Upper lobe of left lung (tissue), 6 donors: ENCODE data around the gene TIMM44. TPM values are rescaled to one million over a fixed set of nuclear protein-coding genes. Genes with fewer than 3 reads are reported as not detected.

ENCODE experiments used
- ATAC-seq, 2 donors: fragments of 200-7000 bp; cut with Tn5 transposase; one replicate each; pipeline ENCODE4 v1.9.1; 2022; ENCODE audit warnings: mild to moderate bottlenecking in 2 of 2, moderate library complexity in 2 of 2; ENCODE audit not compliant: low FRiP score in 2 of 2
- DNase-seq, 2 donors: peaks; one replicate each; pipeline ENCODE4 v3.0.0-alpha.2; 2019 to 2020
- H3K27ac ChIP-seq, 4 donors: fragments of 200-600 bp; sonication (generic); one replicate each; pipeline ENCODE4 v1.5.1; 2016 to 2019
- H3K27me3 ChIP-seq, 4 donors: fragments of 200-600 bp; sonication (generic); one replicate each; pipeline ENCODE4 v1.5.1; 2017 to 2019
- H3K36me3 ChIP-seq, 4 donors: fragments of 200-600 bp; sonication (generic); one replicate each; pipeline ENCODE4 v1.5.1; 2016 to 2019
- H3K4me1 ChIP-seq, 4 donors: fragments of 200-600 bp; sonication (generic); one replicate each; pipeline ENCODE4 v1.5.1; 2018 to 2019
- H3K4me3 ChIP-seq, 4 donors: fragments of 200-600 bp; sonication (generic); one replicate each; pipeline ENCODE4 v1.5.1; 2017 to 2019; ENCODE audit warnings: mild to moderate bottlenecking in 2 of 4, moderate library complexity in 1 of 4
- H3K9me3 ChIP-seq, 4 donors: fragments of 200-600 bp; sonication (generic); one replicate each; pipeline ENCODE4 v1.5.1; 2018 to 2019
- EP300 ChIP-seq, 4 donors: sonication (generic); formaldehyde crosslinking; IDR thresholded peaks; one replicate each; pipeline ENCODE4 v1.5.1; 2017; ENCODE audit warnings: antibody characterized with exemption in 4 of 4, control low read depth in 2 of 4
- POLR2A ChIP-seq, 4 donors: fragments of 450-650 bp; IDR thresholded peaks; one replicate each; pipeline ENCODE4 v1.5.1; 2016 to 2017; ENCODE audit warnings: antibody characterized with exemption in 4 of 4, mild to moderate bottlenecking in 2 of 4
- POLR2AphosphoS5 ChIP-seq, 2 donors: sonication (generic); formaldehyde crosslinking; IDR thresholded peaks; one replicate each; pipeline ENCODE4 v1.5.1; 2017; ENCODE audit warnings: antibody characterized with exemption in 2 of 2
- WGBS, 2 donors: methylation state at CpG; one replicate each; pipeline ENCODE4 v1.1.5; 2017 to 2018; 5-methylcytosine and 5-hydroxymethylcytosine counted together
- total RNA-seq, 6 donors: library from RNA; depleted of rRNA in 4 of 6; stranded (reverse); fragments of >200 nt in 4 of 6; gene quantifications; one replicate each; pipeline versions ENCODE4 v1.1.0 to v1.2.1, GENCODE V29; 2016 to 2021
- TF ChIP-seq, protein P1 (sequence below), 6 experiments: fragments of 450-650 bp in 4 of 6; fragments of 200-600 bp in 2 of 6; sonication (generic) in 2 of 6; IDR thresholded peaks; one replicate each; pipeline ENCODE4 v1.5.1; 2016 to 2019; ENCODE audit warnings: antibody characterized with exemption in 6 of 6
- donor health status: DM: no; HTN: no; CAD: no; lungs with moderate emphysema.
- donor health status: DM: no; HTN: yes; CAD: no; lungs with severe emphysema.

TIMM44 gene
- total RNA-seq, 6 donors from 2014 or later: 39.8 to 83.2 (median 52.7) TPM

DNA sequence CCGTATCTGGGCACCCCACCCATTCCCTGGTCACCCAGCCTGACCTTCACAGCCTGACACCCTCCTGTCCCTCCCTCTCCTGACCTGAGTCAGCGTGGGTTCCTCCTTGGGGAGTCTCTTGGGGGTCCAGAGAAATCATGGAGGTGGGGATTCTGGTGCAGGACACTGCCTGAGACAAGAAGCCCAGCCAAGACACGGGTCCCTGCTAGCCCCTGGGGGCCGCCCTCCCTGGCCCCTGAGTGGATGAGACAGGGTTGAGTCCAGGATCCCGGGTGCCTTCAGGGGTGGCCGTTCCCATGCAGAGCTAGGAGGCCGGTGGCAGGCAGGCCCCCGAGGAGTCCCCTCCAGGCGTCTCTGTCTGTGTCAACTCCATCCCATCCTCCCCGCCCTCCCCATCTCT lies 38.2 kb downstream of the TIMM44 start:
- ATAC-seq: no peak
- WGBS, 2 donors: 69 to 79% methylated on average over 8 to 10 of the region's 10 CpGs
- Histone ChIP-seq H3K4me3 (peak overlapping the region in 2 of 4 donors; percentile 71 to 99), H3K4me1 (peaks cover 31 to 44% (median 33%) of the 10 kb centered on the region in 4 donors), H3K27ac (no peak overlapping the region), H3K36me3 (peaks cover 3 to 31% (median 24%) of the 10 kb centered on the region in 4 donors), H3K9me3 (no peaks in the 10 kb centered on the region), H3K27me3 (no peaks in the 10 kb centered on the region)
- DNase-seq: peak in 1 of 2 donors; percentile 66
- TF ChIP-seq POLR2A (IDR thresholded peaks at IDR 0.05) (no peak), EP300 (IDR thresholded peaks at IDR 0.05) (no peak), POLR2AphosphoS5 (IDR thresholded peaks at IDR 0.05) (no peak)
- TF ChIP-seq, protein P1, sequence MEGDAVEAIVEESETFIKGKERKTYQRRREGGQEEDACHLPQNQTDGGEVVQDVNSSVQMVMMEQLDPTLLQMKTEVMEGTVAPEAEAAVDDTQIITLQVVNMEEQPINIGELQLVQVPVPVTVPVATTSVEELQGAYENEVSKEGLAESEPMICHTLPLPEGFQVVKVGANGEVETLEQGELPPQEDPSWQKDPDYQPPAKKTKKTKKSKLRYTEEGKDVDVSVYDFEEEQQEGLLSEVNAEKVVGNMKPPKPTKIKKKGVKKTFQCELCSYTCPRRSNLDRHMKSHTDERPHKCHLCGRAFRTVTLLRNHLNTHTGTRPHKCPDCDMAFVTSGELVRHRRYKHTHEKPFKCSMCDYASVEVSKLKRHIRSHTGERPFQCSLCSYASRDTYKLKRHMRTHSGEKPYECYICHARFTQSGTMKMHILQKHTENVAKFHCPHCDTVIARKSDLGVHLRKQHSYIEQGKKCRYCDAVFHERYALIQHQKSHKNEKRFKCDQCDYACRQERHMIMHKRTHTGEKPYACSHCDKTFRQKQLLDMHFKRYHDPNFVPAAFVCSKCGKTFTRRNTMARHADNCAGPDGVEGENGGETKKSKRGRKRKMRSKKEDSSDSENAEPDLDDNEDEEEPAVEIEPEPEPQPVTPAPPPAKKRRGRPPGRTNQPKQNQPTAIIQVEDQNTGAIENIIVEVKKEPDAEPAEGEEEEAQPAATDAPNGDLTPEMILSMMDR (IDR thresholded peaks at IDR 0.05): no peak

DNA sequence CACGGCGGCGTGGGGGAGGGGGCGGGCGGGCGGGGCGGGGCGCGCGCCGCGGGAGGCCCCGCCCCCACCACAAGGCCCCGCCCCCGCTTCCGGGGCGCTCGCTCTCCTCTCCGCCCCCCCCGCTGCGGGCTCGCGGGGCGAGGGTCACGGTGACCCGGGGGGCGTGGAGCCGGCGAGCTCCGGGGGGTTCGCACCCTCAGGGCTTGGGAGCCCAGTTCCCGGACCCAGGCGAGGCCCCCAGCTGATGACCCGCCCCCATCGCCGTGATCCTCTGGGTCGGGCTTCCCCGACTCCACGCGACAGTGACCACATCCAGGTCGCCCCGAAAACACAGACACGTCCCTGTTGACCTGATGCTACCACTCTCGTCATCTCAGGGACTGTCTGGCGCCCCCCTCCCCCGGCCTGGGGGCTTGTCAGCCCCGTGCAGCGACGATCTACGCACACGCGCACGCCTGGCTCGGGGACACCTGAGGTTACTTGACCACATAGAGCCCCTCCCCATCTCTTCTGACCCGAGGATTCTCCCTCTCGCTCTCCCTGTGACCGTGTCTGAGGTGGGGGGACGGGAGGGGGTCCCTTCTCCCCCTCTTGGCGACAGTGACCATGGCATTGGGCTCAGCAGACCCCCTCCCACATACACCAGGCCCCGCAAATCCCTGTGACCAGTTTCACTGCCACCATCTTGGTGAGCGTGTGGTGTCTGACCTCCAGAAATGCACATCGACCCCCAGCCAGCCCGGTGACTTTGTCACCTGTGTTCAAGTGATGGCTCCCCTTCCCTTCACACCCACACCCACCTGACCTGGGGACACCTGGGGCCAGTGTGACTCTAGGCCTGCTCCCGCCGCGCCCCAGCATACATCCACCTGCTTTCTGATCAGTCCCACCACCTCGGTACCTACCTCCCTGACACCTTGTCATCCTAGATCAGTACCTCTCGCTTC lies 39.1 kb downstream of the TIMM44 start:
- peaks cover 31 to 44% (median 33%) of the 10 kb centered on the region in 4 donors for H3K4me1 ChIP-seq
- H3K36me3 ChIP-seq: peaks cover 0 to 22% (median 15%) of the 10 kb centered on the region in 4 donors
- H3K9me3 ChIP-seq: no peaks in the 10 kb centered on the region
- DNase-seq: peak; percentile 36 to 93
- peak overlapping the region; percentile 86 to 93 (median 91) for H3K27ac ChIP-seq
- H3K4me3 ChIP-seq: peak overlapping the region; percentile 71 to 99 (median 92)
- peak in 1 of 2 donors; percentile 69 for ATAC-seq
- H3K27me3 ChIP-seq: no peaks in the 10 kb centered on the region
- WGBS, 2 donors: 24 to 31% methylated on average over 22 to 30 of the region's 68 CpGs
- TF ChIP-seq, protein P1 (IDR thresholded peaks at IDR 0.05): no peak
- TF ChIP-seq POLR2AphosphoS5 (IDR thresholded peaks at IDR 0.05): no peak
- TF ChIP-seq POLR2A (IDR thresholded peaks at IDR 0.05): no peak
- TF ChIP-seq EP300 (IDR thresholded peaks at IDR 0.05): no peak

DNA sequence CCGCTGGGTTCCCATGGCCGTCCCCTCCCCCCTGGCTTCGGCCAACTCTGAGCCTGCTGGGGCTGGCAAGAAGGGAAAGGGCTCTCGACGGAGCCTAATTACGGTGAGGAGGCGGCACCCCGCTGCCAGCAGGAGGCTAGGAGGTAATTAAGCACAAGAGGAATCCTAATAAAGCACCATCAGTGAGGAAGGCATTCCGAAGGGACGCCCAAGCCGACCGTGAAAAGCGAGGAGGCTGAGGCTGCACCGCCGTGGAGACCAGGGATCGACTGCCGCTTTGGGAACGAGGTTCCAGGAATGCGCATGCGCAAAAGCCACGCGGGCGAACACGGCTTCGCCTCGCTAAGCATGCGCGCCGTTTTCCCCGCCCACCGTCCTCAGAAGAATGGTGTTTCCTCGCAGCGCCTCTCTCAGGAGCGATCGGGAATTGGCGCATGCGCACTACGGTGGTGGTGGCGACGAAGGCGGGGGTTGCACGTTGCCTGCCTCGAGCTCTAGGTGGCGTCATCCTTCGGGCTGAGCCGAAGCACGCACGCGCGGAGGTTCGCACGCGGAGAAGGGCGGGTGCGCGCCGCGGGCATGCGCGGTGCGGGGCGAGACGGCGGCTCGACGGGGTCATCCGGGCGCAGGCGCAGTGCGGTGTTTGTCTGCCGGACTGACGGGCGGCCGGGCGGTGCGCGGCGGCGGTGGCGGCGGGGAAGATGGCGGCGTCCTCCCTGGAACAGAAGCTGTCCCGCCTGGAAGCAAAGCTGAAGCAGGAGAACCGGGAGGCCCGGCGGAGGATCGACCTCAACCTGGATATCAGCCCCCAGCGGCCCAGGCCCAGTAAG lies 40.0 kb downstream of the TIMM44 start, which contains the start of gene MAP2K7:
TSS of gene MAP2K7 (plus strand) at position 634 of the 830 bp plus-strand sequence. CDS start at position 702, 68 bp downstream.
- DNase-seq: peak; percentile 99 to 100
- no peaks in the 10 kb centered on the region for H3K27me3 ChIP-seq
- H3K27ac ChIP-seq: peak within 1 kb of the TSS; percentile 86 to 93 (median 91)
- WGBS, 2 donors: 0 to 4% methylated on average over 21 to 69 of the region's 89 CpGs
- peaks cover 31 to 44% (median 33%) of the 10 kb centered on the region in 4 donors for H3K4me1 ChIP-seq
- ATAC-seq: peak; percentile 94 to 95
- H3K4me3 ChIP-seq: peak within 1 kb of the TSS; percentile 71 to 99 (median 92)
- no peaks in the 10 kb centered on the region for H3K9me3 ChIP-seq
- peaks cover 0 to 17% (median 11%) of the 10 kb centered on the region in 4 donors for H3K36me3 ChIP-seq
- TF ChIP-seq POLR2A (IDR thresholded peaks at IDR 0.05): peak in 3 of 4 donors; percentile 35 to 94 (median 65)
- peak in 1 of 4 donors; percentile 77 for TF ChIP-seq EP300 (IDR thresholded peaks at IDR 0.05)
- TF ChIP-seq, protein P1 (IDR thresholded peaks at IDR 0.05): peak; percentile 10 to 94 (median 61)
- peak; percentile 65 to 90 for TF ChIP-seq POLR2AphosphoS5 (IDR thresholded peaks at IDR 0.05)

DNA sequence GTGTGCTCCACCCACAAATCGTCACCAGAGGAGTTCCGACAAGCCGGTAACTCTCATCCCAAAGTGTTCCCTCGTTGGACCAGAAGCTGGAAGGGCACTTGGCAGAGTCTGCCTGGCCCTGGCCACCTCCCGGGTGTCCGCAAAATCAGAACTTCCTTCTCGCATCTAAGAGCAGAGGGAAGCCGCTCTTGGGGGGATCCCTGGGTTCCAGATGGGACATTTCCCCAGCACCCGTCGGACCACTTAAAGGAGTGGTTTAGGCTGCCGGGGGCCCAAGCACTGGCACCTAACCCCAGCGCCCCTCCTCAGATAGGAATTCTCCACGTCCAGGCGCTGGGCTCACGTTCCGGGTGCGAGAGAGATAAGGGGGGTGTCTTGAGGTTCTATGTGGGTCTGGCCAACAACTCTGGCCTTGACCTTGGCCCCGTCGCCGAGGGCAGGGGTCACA lies 40.6 kb downstream of the TIMM44 start:
- 8 to 15% methylated on average over 11 to 18 of the region's 20 CpGs for WGBS, 2 donors
- Histone ChIP-seq H3K27ac (peak overlapping the region; percentile 82 to 90 (median 87)), H3K9me3 (no peaks in the 10 kb centered on the region), H3K4me3 (peak overlapping the region; percentile 30 to 99 (median 82)), H3K27me3 (no peaks in the 10 kb centered on the region), H3K4me1 (peaks cover 31 to 44% (median 33%) of the 10 kb centered on the region in 4 donors), H3K36me3 (peaks cover 0 to 17% (median 11%) of the 10 kb centered on the region in 4 donors)
- peak in 1 of 2 donors; percentile 5 for ATAC-seq
- peak in 1 of 2 donors; percentile 26 for TF ChIP-seq POLR2AphosphoS5 (IDR thresholded peaks at IDR 0.05)
- TF ChIP-seq, protein P1 (IDR thresholded peaks at IDR 0.05): no peak
- DNase-seq: peak in 1 of 2 donors; percentile 74
